Left ventricle myocardium inferior (tissue), 1 donor: ENCODE measurements around the gene LIPI. TPM values are rescaled to one million over a fixed set of nuclear protein-coding genes. Genes with fewer than 3 reads are reported as not detected.

Experiments used
- DNase-seq: peaks from one replicate; pipeline ENCODE4 v3.0.0-alpha.2; 2020
- H3K27ac ChIP-seq: fragments of 200-600 bp; replicated peaks from 2 replicates; pipeline ENCODE4 v1.8.0; 2021
- H3K27me3 ChIP-seq: fragments of 200-600 bp; 2 replicates; pipeline ENCODE4 v1.8.0; 2021; ENCODE audit warnings: low read depth
- H3K36me3 ChIP-seq: fragments of 200-600 bp; 2 replicates; pipeline ENCODE4 v1.8.0; 2021
- H3K4me1 ChIP-seq: fragments of 200-600 bp; 2 replicates; pipeline ENCODE4 v1.8.0; 2021
- H3K4me3 ChIP-seq: fragments of 200-600 bp; 2 replicates; pipeline ENCODE4 v1.8.0; 2021; ENCODE audit warnings: mild to moderate bottlenecking, moderate library complexity
- H3K9me3 ChIP-seq: fragments of 200-600 bp; replicated peaks from 2 replicates; pipeline ENCODE4 v1.8.0; 2021
- intact Hi-C: fragments of 100-400 bp; cut with micrococcal nuclease; formaldehyde crosslinking; loops from one replicate; pipeline ENCODE4 v1.11.0; 2022
- total RNA-seq: library from RNA; stranded (reverse); fragmentation: NEBNext Ultra II Directional; extraction: Animal tissue kit (Norgen Biotek cat#: 25700); gene quantifications from one replicate; pipeline ENCODE4 v1.2.1, GENCODE V29; 2021
- TF ChIP-seq, protein P1 (sequence below): fragments of 200-600 bp; IDR thresholded peaks from 2 replicates; pipeline ENCODE4 v1.8.0; 2021; ENCODE audit warnings: antibody characterized with exemption, mild to moderate bottlenecking, borderline replicate concordance
- donor health status: DM: no; HTN: yes; CAD: no; lungs with severe emphysema.

LIPI gene
- total RNA-seq, 1 donor from 2014 or later: not detected

DNA sequence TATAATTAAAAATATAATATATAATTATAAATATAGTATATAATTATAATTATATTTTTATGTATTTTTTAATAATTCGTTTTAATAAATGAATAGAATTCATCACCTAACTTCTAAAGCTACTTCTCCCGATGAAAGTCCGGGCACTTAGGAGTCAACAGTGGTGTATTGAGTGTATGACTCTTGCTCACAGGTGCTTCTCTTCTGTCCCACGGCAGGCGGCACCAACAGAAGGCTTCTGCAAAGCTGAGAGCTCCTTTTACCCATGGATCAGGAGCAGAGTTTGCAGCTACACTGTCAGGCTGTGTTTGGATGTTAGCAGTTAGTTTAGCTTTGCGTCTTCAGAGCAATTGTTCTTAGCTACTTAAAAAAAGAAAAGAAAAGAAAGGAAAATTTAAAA is 122.4 kb downstream of the LIPI start:
- Histone ChIP-seq H3K27me3 (no peaks in the 10 kb centered on the region), H3K4me3 (no peak overlapping the region), H3K36me3 (no peaks in the 10 kb centered on the region), H3K27ac (no peak overlapping the region), H3K9me3 (peaks cover 20% of the 10 kb centered on the region), H3K4me1 (no peaks in the 10 kb centered on the region)
- TF ChIP-seq, protein P1, sequence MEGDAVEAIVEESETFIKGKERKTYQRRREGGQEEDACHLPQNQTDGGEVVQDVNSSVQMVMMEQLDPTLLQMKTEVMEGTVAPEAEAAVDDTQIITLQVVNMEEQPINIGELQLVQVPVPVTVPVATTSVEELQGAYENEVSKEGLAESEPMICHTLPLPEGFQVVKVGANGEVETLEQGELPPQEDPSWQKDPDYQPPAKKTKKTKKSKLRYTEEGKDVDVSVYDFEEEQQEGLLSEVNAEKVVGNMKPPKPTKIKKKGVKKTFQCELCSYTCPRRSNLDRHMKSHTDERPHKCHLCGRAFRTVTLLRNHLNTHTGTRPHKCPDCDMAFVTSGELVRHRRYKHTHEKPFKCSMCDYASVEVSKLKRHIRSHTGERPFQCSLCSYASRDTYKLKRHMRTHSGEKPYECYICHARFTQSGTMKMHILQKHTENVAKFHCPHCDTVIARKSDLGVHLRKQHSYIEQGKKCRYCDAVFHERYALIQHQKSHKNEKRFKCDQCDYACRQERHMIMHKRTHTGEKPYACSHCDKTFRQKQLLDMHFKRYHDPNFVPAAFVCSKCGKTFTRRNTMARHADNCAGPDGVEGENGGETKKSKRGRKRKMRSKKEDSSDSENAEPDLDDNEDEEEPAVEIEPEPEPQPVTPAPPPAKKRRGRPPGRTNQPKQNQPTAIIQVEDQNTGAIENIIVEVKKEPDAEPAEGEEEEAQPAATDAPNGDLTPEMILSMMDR: no peak
- intact Hi-C loops: no loop called here
- no peak for DNase-seq

DNA sequence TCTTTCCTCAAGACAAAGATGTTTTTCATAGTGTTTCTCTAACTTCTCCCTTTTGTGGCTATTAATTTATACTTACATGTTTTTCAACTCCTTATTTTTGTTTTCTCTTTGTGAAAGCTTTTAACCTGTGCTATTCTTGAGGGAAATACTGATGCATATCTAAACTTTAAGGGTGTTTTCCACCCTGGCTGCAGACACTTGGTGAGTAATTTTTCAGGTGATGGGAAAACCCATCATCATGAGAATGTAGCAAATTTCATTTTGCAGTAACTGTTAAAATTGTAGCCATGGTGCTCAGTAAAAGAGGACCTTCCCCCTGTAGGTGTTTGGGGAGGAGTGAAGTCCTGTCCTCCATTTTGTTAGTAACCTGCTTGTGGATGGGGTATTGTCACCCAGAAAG is 124.2 kb downstream of the LIPI start:
- DNase-seq: no peak
- Histone ChIP-seq H3K9me3 (peaks cover 24% of the 10 kb centered on the region), H3K4me3 (no peak overlapping the region), H3K27me3 (no peaks in the 10 kb centered on the region), H3K27ac (no peak overlapping the region), H3K4me1 (no peaks in the 10 kb centered on the region), H3K36me3 (no peaks in the 10 kb centered on the region)
- intact Hi-C loops: no loop called here
- TF ChIP-seq, protein P1: no peak

DNA sequence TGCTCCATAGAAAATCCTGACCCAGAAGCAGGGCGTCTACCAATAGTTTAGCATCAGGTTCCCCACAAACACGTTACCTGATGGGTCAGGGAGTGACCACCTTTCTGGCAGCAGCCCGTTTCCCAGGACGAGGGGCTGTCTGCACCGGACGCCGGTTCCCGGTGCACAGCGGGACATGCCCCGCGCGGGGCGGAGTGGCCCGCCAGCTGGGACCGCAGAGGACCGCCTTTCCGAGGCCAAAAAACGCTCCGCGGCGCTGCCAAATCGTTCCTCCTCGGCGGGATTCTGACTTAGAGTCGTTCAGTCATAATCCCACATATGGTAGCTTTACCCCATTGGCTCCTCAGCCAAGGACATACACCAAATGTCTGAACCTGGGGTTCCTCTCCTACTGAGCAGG is 126.1 kb downstream of the LIPI start:
- H3K4me3 ChIP-seq: no peak overlapping the region
- TF ChIP-seq, protein P1: no peak
- DNase-seq: no peak
- no peaks in the 10 kb centered on the region for H3K4me1 ChIP-seq
- H3K27me3 ChIP-seq: no peaks in the 10 kb centered on the region
- intact Hi-C loops: no loop called here
- H3K27ac ChIP-seq: no peak overlapping the region
- H3K9me3 ChIP-seq: peaks cover 22% of the 10 kb centered on the region
- no peaks in the 10 kb centered on the region for H3K36me3 ChIP-seq

DNA sequence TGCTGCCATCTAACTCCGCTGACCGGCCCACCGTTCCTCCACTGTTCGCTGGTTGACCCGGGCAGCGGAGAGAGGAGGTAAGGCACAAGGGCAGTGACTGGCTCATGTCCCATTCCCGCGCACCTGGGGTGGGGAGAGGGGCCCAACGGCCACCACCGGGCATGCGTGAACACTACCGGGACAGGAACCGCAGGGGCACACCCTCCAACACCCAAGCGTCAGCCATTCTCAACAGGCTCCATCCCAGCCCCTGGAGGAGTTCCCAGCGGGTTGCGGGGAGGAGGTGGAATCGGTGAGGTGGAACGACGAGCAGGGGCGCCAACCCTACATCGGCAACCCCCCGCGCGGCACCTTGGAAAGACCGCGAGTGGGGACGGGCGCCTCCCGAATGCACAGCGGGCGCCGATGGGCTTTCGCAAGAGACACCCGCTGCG is 126.7 kb downstream of the LIPI start:
- intact Hi-C loops: no loop called here
- DNase-seq: no peak
- H3K4me1 ChIP-seq: no peaks in the 10 kb centered on the region
- no peaks in the 10 kb centered on the region for H3K36me3 ChIP-seq
- no peaks in the 10 kb centered on the region for H3K27me3 ChIP-seq
- H3K27ac ChIP-seq: no peak overlapping the region
- no peak overlapping the region for H3K4me3 ChIP-seq
- peaks cover 27% of the 10 kb centered on the region for H3K9me3 ChIP-seq
- TF ChIP-seq, protein P1: no peak

DNA sequence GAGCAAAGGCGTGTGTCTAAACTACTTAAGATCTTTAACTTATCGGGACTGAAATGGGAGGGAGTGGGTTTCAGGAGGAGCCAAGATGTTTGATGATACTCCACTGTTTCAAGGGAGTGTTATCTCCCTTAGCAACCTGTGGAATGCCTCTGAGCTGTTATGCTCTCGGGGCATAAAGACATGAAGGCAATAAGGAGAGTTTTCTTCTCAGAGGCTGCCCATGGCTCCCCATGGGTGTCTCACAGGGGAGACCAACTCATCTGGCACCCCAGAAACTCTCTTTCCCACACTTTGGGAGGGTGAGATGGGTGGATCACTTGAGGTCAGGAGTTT is 130.0 kb downstream of the LIPI start:
- Histone ChIP-seq H3K36me3 (no peaks in the 10 kb centered on the region), H3K4me1 (no peaks in the 10 kb centered on the region), H3K27ac (no peak overlapping the region), H3K27me3 (no peaks in the 10 kb centered on the region), H3K4me3 (no peak overlapping the region), H3K9me3 (peaks cover 45% of the 10 kb centered on the region)
- TF ChIP-seq, protein P1: no peak
- DNase-seq: no peak
- intact Hi-C loops: no loop called here
